ENCODE data around the gene CHRDL2.

Gene CHRDL2

DNA sequence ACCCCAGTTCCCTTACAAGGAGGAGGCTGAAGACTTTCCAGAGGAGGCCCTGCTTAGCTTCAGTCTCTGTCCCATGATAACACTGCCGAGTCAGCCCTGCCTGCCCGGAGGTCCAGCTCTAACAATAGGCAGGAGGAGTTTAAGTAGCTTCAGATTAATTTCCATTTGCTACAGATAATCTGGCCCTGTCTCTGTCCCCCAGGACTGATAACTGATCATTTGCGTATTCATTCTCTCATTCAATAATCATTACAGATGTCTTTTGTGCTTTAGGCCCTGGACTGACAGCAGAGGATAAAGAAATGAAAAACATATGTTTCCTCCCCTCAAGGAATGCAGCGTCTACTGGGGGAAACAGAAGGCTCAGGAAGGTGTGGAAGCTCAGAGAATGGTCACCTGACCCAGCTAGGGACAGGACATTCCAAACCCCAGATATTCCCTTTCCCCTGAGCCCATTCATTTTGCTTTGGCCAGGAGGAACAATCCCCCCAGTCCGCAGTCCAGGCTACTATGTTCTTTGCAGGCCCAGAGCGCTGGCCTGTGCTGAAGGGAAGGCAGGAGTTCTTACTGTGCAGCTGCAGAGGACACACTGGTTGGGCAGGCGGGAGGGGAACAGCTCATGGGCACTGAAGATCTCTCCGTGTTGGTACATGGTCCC lies 20.8 kb downstream of the CHRDL2 start:
- no peak for DNase-seq (ENCODE audit: low read depth, low spot score)

DNA sequence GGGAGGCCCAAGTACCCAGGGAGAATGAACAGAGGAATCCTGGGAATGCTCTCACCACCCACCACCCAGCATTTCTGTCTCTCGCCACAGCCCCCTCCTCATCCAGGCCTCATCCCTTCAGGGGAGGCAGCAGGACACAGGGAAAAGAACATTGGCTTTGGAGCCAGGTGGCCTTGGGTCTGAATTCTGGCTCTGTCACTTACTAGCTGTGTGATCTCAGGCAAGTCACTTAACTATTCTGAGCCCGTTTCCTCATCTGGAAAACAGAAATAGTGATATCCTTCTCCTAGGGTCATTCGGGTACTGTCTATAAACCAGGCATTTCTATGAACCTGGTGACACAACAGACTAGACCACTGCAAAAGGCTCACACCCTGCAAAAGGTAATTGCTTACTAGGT lies 22.1 kb downstream of the CHRDL2 start:
- no peak for DNase-seq (ENCODE audit: low read depth, low spot score)

DNA sequence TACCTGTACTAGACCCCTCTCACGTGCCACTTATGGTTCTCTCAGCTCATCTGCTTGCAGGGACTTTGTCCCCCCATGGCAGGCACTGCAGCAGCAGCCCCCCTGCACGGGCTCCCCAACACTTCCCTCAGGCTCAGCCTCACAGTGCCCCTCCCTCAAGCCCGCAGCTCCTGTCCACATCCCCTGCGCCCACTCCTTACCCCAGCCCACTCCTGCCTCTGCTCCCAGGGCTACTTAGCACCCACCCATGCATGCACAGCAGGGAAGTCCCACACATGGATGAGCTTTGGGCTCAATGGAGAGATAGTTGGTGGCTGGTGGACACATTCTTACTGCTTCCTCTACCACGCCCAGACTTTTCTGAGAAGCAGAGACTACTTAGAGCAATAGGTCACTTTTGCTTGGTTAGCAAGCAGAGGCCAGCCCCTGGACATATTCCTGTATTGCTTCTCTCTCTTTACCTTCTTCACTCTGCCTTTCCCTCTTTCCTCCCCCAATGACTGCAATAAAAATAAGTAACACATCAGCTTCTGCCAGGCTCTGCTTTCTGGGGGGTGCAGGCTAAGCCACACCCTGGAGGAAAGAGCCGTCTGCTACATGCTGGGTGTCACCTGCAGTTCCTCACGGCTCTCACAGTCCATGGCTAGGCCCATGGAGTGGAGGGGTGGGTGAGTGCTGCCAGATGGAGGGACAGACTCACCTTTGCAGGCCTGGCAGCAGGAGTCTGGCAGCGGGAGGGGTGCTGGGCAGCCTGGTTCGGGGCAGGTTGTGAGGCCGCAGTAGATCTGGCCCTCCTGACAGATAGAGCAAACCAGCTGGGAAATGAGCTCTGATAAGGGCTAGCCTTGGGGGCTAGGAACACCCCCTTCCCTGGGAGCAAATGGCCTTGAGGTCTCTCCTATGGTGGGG lies 23.4 kb downstream of the CHRDL2 start:
- no peak for DNase-seq (ENCODE audit: low read depth, low spot score)

DNA sequence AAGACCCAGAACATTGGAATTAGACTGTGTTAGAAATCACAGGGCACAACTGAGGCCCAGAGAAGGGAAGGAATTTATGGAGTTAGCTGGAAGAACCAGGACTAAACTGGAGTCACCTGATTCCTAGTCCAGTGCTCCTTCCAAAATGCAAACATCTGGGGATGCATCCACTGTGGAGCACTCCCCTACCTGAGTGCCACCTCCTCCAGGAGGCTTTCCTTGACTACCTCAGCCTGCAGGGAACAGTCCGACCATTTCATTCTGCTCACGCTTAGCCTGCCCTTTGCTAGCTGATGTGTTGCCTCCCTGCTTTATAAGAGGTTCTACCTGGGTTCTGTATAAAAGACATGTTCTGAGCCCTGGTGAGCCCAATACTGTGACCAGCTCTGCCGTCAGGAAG lies 24.0 kb downstream of the CHRDL2 start:
- DNase-seq (ENCODE audit: low read depth, low spot score), result no peak

DNA sequence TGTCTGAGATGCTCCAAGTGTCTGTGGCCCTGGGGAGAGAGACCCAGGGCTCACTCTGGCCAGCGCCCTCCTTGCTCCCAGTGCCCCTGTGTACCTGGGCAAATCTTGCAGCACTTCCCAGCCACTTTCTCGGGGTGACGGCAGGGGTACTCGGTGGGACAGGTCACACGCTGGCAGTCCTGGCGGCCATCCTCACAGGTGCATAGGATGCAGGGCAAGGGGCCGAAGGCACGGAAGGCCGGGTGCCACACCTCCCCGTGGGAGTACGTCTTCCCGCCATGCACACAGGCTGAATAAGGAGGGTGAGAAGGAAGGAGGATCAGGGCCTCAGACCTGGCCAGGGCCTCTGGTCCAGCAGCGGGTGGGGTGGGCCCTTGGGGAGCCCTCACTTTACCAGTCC lies 28.0 kb downstream of the CHRDL2 start:
- DNase-seq (ENCODE audit: low read depth, low spot score), result no peak

DNA sequence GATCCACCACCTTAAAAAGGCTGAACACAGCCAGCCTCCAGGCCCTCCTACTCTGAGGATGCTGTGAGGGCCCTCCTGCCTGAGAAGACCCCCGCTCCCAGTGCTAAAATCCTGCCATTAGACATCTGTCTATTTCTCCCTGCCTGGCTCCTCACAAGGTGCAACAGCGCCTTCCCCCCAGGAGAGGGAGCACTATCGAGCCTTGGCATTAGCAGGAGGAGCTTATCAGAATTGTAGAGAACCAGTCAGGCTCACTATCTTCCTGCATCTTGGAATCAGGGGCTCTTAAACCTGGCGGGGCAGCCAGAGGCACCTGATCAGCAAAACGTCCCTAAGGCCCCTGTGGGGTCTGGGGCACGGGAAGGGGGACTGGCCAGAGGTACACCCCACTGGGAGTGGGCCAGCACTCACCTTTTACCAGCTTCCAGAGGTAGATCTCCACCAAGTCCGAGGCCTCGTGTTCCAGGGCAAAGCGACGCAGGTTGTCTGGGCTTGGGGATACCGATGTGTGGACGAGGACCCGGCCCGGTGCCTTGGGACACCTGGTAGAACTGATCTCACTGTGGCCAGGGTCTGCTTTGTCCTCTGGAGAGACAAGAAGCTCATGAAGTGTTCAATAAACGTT lies 28.7 kb downstream of the CHRDL2 start:
- peak; percentile 83 for DNase-seq (ENCODE audit: low read depth, low spot score)

DNA sequence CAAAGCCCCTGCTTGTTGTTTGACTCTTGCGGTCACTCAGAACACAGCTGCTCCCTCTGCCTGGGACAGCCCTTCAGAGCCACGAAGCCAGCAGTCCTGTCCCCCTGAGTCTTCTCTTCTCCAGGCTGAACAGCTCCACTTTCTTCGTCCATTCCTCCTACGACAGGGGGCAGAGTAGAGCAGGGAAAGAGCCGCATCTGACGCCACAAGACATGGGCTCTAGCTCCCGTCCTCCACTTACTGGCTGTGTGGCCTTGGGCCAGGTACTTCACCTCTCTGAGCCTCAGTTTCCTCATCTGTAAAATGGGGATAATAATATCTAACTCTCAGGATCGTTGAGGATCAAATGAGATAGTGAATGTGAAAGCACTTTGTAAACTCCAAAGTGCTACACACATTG lies 29.9 kb downstream of the CHRDL2 start:
- no peak for DNase-seq (ENCODE audit: low read depth, low spot score)

DNA sequence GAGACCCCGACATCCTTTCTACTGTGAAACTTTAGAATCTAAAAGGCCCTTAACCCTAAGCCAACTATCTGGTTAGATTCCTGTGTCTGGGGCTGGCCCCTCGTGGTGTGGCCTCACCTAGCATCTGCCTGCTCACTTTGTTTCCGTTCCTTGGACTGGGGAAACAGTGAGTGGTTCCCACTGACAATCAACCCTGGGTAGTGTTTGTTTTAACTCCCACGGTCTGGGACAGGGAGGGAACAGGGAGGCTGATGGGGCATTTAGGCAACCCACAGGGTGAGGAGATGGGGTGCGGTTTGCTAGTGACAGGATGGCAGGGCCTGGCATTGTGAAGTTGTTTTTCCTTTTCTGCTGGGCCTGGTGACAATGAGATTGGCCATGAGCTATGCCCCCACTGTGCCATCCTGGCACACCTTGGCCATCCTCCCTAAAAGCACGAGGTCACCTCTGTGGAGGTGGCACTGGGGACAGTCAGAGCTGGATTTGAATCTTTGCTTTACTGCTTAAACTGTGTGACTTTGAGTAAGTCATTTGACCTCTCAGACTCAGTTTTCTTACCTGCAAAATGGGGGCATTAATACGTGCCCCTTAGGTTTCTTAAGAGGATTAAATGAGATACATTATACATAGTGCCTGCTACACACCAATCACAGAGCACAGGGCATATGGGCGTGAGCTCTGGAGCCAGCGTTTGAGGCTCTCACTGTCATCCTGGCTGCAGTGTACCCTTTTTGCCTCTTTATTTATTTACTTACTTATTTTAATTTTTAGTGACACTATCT lies 31.4 kb downstream of the CHRDL2 start:
- no peak for DNase-seq (ENCODE audit: low read depth, low spot score)

DNA sequence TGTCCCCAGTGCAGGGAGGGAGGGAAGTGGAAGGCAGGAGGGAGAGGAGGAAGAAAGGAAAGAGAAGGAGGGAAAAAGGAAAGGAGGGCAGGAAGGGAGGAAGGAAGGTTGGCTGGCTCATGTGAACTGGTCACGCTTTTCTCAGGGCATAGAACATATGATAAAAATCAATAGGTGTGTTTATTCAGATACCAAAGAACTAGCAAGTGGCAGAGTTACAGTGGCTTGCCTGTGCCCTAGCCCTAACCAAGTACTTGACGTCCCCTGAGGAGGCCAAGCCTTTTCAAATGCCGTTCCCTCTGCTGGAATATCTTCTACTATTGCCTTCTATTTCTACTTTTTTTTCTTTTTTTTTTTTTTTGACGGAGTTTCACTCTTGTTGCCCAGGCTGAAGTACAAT lies 33.5 kb downstream of the CHRDL2 start:
- no peak for DNase-seq (ENCODE audit: low read depth, low spot score)

DNA sequence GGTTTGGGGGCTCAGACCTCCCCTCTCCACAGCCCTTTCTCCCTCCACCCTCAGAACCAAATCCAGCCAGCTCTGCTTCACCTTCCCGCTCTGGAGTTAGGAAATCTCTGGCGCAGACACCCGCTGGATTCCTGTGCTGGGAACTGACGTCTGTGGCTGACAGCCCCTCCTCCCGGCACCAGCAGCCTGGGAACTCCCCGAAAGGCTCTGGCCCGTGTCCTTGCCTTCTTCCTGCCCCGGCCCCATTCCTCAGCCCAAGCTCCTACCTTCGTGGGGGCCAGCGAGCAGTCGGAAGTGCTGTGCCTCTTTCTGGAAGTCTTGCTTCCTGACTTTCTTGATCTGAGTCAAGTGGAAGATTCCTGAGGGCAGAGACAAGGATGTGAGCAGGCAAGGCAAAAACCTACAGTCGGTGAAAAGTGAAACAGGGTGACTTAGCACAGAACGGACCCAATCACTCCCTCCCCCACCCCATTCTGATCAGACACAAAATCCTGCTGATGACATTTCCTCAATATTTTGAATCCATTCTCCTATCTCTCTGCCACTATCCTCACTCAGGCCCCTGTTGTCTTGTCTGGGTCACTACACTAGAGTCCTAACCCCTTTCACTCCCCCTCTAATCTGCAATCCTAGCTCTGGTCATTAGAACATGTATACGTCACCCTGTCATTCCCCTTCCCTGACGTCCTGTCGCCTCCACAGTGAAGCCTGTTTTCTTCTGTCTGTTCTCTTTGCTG lies 34.1 kb downstream of the CHRDL2 start:
- DNase-seq (ENCODE audit: low read depth, low spot score), result peak; percentile 88

DNA sequence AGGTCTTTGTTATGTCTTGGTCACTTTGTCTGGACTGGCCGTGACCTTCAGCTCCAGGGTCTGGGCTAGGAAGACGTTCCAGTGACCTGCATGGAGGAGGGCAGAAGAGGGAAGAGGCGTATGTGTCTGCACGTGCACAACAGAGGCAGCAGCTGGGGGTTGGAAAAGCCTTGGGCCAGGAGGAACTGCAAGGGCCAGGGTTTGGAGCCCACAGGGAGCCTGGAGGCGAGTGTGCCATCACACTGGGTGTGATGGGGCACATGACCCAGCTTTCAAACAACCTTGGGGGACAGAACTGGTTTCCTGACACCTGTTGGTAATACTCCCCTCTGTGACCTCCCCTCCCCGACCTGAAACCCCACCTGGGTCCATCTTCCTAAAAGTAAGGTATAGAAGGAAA lies 34.7 kb downstream of the CHRDL2 start:
- no peak for DNase-seq (ENCODE audit: low read depth, low spot score)

DNA sequence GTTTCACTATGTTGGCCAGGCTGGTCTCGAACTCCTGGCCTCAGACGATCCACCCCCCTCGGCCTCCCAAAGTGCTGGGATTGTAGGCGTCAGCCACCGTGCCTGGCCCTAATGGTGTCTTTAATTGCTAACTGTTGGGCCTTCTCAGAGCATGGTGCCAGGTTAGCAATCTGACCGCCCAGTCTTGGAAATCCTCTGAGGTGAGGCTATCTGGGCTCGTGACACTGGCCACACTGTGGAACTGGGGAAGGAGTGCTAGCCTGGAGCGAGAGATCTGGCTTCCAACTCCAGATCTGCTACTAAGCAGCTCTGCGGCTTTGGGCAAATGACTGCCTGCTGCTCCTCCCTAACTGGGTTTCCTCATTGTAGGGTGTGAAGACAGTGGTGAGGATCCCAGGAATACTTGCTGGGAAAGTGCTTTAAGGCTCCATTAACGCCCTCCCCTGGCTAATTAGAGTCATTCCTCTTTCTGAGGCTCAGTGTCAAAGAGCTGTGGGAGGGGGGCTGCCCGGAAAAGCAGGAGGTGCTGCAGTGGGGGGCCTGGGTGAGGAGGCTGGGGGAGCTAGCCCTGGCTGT lies 35.4 kb downstream of the CHRDL2 start:
- no peak for DNase-seq (ENCODE audit: low read depth, low spot score)

DNA sequence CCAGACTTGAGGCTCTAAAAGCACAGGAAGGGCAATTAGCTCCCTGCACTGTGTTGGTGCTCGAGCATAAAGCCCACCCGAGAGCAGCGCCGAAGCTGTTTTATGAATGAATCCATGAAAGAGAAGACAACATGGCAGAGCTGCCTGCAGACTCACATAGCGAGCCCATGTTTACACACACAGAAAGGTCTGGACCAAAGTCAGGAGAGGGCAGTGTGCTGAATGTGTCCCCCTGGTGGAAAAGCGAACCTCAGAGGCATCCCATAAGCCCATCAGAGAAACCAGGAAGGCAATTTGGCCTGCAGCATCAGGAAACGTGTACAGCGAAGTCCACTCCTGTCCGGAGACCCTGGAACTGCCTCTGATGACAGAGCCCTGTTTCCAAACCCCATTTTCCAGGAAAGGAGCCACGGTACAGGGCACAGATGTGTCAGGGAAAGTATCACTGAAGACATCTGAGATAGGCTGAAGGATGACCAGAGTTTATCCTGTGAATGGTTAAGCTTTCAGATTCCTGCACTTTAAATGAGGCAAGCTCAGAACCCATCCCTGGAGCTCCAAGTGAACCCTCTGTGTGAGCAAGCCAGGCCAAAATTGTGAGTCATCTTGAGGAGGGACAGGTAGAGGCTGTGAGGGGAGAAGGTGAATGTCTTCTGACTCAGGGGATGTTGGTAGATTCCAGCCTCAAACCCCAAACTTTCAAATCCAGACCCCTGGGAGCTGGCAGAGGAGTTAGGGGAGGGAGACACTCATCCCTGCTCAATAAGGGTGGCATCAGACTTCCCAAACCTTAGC lies 36.9 kb downstream of the CHRDL2 start:
- no peak for DNase-seq (ENCODE audit: low read depth, low spot score)

DNA sequence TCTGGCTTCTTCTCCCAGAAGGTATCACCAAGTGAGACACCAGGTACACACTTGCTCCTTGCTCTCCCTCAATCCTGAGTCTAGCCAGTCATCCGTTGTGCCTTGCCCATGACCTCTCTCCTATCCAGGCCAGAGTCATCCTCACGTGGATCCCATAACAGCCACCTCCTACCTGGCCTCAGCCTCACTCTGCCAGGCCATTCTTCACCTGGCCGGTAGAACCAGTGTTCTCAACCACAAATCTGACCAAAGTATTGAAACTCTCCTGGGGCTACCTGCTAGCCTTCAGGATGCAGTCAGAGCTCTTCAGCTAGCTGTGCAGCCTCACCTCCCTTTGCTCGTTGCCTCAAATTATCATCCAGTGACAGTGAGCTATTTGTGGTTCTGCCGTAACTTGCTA lies 37.7 kb downstream of the CHRDL2 start:
- DNase-seq (ENCODE audit: low read depth, low spot score), result no peak

DNA sequence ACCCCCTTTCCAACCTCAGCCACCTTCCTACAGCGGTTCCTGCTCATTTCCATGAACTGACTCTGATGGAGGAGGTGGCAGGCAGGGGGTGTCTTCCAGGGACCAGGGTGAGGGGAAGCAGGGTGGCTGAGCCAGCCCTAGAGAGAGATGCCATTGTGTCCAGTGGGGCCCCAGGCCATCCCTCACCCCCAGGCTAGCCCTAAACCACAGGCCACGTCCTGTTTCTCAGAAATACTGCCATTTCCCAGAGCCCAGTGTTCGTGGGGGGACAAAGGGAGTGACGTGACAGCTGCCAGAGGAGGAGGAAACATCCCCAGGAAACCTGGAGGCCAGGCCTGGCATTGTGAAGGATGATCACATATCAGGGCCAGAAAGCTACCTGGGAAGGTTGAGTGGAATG lies 39.5 kb downstream of the CHRDL2 start:
- no peak for DNase-seq (ENCODE audit: low read depth, low spot score)

DNA sequence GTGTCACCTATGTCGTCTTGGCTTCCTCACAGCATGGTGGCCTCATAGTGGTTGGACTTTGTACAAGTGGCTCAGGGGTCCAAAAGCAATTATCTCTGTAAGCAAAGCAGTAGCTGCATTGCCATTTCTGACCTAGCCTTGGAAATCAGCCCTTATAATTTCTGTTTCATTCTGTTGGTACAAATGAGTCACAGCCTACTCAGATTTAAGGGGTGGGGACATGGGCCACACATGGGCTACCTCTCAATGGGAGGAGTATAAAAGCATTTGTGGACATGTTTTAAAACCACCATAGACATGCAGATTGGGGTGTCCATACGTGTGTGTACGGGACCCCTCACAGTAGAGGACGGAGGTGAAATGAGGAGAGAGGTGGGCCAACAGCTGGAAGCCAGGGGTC lies 41.6 kb downstream of the CHRDL2 start:
- peak; percentile 42 for DNase-seq (ENCODE audit: low read depth, low spot score)

DNA sequence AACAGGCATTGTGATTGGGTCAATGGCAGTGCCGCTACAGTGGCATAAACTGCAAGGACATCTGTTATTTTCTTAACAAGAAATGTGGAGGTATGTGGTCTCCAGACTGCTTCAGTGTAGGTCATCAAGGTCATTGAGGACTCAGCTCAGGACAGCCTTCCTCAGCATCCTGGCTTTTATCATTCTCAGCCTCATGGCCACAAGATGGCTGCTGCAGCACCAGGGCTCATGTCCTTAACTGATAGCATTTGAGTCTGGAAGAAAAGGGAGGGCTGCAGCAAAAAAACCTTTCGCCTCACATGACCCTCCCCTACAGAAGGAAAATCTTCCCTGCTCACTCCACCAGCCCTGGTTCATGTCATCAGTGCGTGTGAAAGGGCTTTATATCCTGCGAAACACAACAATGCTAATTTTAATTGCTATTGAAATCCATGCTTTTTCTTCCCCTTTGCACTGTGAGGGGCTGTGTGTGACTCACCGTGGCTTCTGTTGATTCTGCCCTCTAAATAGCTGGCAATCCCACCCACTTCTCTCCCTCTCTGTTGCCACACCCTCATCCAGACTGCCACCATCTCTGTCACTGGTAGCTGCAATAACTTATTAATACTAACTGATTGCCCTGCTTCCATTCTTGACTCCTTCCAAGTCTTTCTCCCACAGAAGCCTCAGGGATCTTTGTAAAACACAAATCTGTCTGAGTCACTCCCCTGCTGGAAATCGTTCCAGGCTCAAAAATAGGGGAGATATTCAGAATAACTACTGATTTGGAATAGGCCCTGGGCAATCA lies 43.8 kb downstream of the CHRDL2 start:
- peak; percentile 56 for DNase-seq (ENCODE audit: low read depth, low spot score)

DNA sequence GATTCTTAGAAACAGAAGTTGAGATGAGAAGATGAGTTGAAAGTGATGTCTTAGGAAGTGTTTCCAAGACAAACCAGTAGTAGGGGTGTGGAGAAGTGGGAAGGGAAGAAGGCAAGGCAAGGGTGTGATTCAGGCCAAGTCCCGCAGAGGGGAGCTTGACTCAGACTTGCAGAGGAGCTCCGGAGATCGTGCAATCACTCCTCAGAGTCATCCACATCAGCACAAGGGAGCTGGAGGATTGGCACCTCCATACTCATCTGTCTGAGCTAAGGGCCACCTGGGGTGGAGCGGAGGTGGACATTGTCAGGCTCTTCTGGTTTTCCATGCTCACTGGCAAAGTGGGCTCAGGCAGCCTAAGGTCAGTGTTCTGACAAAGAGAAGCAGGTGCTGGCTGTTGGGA lies 44.4 kb downstream of the CHRDL2 start:
- no peak for DNase-seq (ENCODE audit: low read depth, low spot score)

DNA sequence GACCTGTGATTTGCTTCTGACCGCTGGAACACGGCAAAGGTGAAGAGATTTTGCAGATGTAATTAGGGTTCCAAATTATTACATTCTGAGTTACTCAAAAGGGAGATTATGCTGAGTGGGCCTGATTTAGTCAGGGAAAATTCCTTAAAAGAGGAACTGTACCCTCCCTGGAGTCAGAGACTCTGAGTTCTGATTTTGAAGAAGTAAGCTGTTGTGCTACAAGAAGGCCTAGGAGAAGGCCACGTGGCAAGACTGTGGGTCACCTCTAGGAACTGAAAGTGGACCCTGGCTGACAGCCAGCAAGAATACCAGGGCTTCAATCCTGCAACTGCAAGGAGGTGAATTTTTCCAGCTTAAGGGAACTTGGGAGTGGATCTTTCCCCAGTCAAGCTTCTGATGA lies 45.3 kb downstream of the CHRDL2 start:
- no peak for DNase-seq (ENCODE audit: low read depth, low spot score)
